Left cardiac atrium (tissue), 4 donors: ENCODE data around the gene FOXL1. TPM values are rescaled to one million over a fixed set of nuclear protein-coding genes. Genes with fewer than 3 reads are reported as not detected.
A peak's percentile ranks its signal among the peaks of the same experiment; 100 is the strongest.

ENCODE experiments used
- ATAC-seq, 2 donors: fragments of 200-7000 bp; cut with Tn5 transposase; one replicate each; pipeline ENCODE4 v1.9.1; 2020; ENCODE audit warnings: mild to moderate bottlenecking in 2 of 2, moderate library complexity in 2 of 2
- DNase-seq: peaks from one replicate; pipeline ENCODE4 v3.0.0-alpha.2; 2020
- intact Hi-C, 2 donors: fragments of 100-400 bp; cut with DNase I; formaldehyde crosslinking; loops; one replicate each; pipeline versions ENCODE4 v1.14.1 to v1.15.1; 2022 to 2023
- long read RNA-seq: library from polyadenylated mRNA; unstranded; transcript quantifications from one replicate; pipeline ENCODE4 v2.0.0, GENCODE V29; 2021
- total RNA-seq, 2 donors: library from RNA; stranded (reverse); fragmentation: NEBNext Ultra II Directional; extraction: Animal tissue kit (Norgen Biotek cat#: 25700); gene quantifications; one replicate each; pipeline ENCODE4 v1.2.1, GENCODE V29; 2021
- donor health status: DM: no; HTN: yes; CAD: no.
- donor health status: DM: no; HTN: yes; CAD: no; lungs with severe emphysema.
- donor health status: DM: yes; HTN: yes; CAD: no.
- donor health status: Dilated cardiomyopathy.

The FOXL1 gene
- 1 to 10 TPM in 1 of 2 donors, under 1 TPM in 1; 0.80 to 1.4 TPM for total RNA-seq
- long read RNA-seq, partial matches to known transcripts = 0 of 1 reads
- long read RNA-seq, other reads (novel, unspliced or antisense) = 0 of 1 reads

DNA sequence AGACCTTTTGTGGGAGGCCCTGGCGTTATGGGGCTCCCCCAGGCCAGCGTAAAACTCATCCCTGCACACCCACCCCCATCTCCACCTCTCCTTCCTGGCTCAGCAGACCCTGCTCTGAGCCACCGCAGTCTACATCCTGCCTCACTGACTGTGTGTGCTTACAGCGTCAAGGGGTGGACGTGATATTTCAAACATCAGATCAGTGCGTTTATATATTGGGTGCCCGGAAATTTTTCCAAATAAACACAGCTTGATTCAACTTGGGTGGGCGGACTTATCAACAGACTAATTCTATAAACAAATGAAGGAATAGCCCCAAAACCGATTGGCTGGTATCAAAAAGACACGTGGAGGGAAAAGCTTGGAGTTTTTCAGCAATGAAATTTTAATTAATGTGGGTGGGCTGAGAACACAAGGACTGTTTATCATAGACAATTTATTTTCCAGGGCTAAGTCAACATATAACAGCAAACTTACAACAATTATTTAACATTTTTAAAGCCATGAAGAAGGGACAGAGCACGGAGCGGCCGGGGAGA lies at the start of gene FOXL1:
Gene FOXL1 (plus strand): TSS at position 489 of the 539 bp plus-strand sequence. CDS start 175 bp downstream, outside the sequence.
- ATAC-seq = peak in 1 of 2 donors; percentile 25
- intact Hi-C loops = loop anchor here in 1 of 2 donors (10.0 kb wide), 1 partner anchor 177 kb away; no protein-coding TSS in a partner anchor

DNA sequence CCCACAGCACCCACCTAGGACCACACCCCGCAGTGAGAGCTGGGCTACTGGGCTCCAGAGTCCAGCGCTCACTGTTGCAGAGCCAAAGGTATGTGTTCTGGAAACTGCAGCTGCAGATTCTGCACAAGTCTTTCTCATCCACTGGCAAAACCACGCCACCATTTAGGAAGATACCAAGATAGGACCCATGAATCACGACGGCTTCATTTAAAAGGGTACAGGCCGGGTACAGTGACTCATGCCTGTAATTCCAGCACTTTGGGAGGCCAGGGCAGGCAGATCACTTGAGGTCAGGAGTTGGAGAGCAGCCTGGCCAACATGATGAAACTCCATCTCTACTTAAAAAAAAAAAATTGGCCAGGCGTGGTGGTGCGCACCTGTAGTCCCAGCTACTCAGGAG lies 49.2 kb upstream of the FOXL1 start:
- DNase-seq (no peak), ATAC-seq (no peak)

More for the DNA sequence above, at the start of gene FOXL1:
- no peak for DNase-seq

DNA sequence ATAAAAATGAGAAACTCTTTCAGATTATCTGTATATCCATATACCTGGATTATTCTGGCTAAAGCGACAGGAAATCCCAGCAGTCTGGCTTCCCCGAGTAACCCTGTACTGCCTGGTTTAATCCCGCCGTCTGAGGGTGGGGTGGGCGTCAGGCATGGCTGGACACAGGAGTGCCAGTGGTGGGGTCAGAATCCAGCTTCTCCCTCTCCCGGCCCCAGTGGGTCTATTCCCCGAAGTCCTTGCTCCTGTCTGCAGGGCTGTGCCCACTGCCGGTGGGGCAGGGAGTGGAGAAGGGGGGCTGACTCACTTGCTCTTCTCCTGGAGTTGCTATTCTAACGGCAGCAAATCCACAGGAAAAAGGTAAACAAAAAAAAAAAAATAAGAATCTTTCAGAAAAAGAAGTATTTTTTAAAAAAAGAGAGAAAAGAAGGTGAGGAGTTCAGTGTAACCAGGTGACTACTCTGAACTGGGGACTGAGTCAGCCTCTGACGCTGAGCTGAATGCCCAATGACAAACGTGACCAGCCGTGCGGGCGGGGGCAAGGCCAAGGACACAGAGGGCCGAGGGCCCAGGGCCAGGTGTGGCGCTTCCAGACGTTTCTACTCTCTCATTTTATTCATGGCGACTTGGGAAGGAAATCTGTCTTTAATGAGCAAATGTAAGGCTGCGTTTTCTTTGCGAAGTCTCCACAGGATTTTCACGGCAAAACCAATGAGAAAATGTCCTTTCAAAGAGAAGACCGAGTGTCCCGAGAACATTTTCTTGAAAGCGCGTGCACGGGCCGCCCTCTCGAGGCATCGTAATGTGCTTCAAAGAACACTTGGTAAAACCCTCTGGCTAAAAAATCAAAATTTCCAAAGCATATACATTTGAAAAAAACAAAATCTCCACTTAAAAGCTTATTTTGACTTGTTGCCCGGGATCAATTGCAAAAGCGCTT lies 47.8 kb upstream of the FOXL1 start:
- intact Hi-C loops = no loop called here
- no peak for ATAC-seq
- DNase-seq = no peak

More for the DNA sequence above, 49.2 kb upstream of the FOXL1 start:
- intact Hi-C loops = no loop called here

DNA sequence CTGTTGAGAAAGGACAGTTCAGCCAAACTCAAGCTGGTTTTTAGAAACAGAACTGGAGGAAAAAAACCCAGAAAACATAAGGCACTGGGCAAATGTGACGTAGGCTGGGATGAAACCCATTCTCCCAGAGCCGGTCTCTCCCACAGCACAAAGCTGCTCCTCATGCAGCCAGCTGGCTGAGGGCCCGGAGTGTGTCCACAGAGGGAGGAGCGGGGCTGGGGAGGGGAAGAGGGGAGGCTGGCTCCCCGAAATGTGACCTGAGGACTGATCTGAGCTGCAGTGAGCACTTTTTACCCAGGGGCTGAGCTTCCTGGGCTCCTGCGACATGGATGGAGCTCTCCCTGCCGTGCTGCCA lies 47.2 kb upstream of the FOXL1 start:
- intact Hi-C loops = no loop called here
- DNase-seq (peak; percentile 72), ATAC-seq (peak; percentile 74 to 91)

DNA sequence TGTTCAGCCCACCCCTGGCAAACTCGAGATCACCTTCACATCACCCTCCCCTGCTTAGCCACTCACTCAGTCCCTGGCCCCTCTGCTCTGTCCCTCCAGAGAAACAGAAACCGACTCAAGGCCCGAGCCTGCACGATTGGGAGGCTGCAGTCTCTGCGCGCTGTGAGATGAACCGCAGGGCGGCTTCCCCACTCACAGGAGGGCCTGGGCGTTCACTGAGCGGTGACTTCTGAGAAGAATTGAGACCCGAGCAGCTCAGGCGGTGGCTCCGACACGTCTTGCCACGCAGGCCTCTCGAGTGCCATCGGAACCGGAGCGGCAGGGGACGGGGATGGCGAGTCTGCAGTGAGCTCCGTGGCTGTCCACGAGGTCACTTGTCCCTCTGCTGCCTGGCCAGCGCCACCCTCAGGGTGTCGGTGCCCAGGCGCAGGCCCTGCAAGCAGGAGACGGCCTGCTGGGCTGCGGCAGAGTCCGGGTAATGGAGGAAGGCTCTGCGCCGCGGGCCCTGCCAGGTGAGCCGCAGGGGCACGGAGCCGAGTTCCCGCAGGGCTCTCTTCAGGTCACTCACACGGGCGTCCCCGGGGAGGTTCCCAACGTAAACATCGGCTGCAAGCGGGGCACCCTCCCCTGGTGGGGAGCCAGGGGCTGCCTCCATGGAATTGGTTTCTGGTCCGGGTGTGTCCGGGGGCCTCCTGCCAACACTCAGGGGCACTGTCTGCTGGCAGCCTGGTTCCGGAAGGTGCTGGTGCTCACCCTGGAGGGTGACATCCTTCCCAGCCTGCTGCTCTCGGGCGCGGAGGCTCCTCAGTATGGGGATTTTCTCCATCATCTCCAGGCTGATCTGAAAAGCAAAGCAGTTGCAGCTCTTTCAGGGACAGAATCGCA lies 46.5 kb upstream of the FOXL1 start:
- intact Hi-C loops = no loop called here
- DNase-seq = no peak

DNA sequence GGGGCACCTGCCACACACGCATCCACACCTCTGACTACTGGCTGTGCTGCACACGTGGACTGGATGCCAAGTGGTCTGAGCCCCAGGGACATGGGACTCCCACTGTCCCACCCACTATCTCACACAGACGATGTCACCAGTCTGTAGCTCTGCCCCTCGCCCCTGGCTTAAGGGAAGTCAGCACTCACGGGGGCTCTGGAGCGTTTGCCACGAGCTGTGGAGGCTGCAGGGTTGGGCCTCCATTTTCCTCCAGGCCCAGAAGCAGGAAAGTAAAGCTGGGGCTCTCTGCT lies 45.9 kb upstream of the FOXL1 start:
- DNase-seq = no peak
- intact Hi-C loops = no loop called here

More for the DNA sequence above, 46.5 kb upstream of the FOXL1 start:
- ATAC-seq = no peak

DNA sequence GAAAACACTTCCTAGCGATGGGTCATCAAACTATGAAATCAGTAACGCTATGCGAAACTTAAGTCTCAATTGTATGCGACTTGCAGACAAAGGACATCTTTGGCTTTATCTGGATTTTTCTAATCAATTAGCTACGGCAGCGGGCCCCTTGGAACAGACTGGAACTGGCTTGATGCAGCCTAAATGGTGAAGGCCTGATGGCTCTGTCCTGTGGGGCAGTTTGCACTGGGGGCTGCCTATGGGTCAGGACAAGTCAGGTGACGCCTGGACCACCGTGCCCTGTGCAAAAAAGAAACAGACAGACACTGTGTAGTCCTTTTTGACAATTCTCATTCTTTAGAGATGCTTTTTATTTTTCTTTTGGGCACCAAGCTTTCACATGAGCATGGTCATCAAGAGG lies 45.3 kb upstream of the FOXL1 start:
- ATAC-seq (no peak), DNase-seq (no peak)
- intact Hi-C loops = no loop called here

More for the DNA sequence above, 45.9 kb upstream of the FOXL1 start:
- ATAC-seq = no peak

DNA sequence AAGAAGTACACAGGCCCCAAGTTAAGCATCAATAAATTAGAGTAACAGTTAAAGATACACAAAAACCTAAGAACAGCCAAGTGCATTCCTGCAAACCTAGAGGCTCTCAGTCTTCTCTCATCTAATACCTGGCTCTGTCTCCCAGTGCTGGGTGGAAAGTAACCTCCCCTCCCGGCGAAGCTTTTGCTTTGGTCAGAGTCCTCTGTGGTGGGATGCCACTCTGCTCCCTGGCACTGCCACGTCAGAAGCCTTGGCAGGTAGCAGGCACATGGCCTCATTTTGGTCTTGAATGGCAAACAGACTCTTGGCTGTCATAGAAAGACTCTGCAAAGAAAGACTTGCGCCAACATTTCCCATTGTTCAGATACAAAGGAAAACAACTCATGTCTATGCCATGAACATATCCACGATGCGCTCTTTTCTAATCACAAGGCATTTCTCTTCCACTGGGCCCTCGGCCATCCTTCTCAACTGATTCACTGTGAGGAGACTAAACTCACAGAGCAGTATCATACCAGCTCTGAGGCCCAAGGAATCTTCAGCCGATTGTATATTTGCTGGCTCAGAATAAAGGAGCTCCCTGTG lies 44.5 kb upstream of the FOXL1 start:
- DNase-seq (no peak), ATAC-seq (no peak)
- intact Hi-C loops = no loop called here

DNA sequence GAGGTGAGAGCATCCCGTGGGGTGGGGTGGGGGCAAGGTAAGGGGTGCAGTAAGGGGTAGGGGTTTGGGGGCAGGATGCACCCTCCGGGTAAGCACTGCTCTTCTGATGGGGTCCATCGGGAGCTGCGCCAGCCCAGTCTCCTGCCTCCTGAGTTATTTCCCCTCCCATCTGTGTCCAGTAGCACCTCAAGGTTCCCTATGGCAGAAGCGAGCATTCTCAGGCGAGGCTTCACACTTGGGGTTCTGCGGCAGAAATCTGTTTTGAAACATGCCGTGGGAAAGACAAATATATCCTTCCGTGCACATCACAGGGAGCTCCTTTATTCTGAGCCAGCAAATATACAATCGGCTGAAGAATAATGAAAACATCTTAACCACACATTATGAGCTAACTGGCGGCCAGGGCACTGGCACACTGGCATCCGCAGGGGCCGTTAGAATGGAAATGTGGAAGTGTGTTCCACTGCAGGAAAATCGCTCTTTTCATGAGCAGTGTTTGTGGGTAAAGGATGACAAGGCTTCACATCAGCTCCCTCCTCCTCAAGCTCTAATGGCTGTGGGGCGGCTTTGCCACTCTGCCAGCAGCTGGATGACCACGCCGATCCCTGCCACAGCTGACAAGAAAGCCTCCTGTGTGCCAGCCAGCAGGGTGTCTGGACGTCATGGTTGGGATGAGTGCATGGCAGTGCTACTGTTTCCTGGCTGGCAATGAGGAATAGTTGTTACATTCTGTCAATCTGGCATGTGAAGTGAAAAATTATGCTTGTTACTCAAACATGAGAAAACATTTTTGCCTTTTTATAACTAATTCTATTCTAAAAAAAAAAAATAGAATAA lies 43.4 kb upstream of the FOXL1 start:
- no peak for DNase-seq
- intact Hi-C loops = no loop called here
- ATAC-seq = no peak

DNA sequence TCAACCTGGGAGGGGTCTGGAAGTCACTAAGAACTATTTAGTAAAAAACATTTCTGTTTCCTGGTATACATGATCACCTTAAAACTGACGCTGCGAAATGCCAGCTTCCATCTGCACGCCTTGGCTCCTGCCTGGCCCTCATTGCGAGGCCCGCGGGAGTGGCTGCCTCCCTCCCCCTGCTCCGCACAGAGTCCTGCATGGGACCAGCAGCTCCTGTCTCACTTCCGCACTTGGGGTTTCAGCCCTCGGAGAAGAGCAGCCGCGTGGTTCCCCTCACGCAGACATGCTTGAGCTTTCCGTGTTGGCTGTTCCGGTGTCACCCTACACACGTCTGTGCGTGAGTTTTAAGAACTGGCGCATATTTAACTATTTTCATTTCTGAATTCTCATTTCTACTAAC lies 41.7 kb upstream of the FOXL1 start:
- no peak for DNase-seq
- ATAC-seq = no peak
- intact Hi-C loops = no loop called here

DNA sequence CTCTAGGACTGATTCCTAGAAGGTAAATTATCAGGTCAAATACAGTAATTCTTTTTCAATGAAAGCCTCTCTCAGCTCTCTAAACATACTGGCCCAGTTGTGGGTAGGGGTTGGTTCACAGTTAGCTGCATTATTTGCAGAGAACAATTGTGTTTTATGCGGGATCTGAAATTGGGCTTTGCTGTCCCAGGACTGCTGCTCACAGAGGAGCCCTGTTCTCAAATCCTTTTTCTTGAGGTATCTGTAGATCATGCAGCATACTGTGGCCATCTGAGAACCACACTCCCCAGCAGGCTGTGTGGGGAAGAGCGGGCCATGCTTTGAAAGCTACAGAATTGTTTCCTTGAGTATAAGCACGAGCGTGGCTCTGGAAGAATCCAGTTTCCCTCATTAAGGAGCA lies 40.9 kb upstream of the FOXL1 start:
- ATAC-seq (no peak), DNase-seq (no peak)
- intact Hi-C loops = no loop called here

DNA sequence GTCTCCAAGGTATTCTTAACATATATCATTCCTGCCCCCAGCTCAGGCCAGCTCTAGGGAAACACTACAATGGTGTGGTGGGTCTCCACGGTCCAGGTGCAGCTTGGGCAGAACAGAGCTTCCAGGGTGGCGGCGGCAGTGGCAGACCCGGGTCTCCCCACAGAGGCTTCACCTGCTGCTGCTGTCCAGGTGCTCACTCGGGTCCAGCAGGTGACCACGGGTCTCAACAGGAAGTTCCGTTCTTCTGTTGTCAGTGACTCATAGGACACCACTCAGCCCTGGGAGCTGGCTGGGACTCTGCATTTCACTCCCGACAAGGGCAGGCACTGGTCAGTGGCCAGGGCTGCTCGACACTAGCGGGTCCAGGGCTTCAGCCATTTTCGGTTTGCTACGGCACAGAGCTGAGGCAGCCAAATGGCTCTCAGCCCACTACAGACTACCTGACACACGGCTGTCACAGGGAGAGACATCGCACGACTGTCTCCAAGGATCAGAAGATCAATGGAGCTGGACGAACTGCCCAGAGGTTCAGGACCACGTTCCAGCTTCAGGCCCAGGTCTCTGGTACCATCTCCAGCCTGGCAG lies 40.1 kb upstream of the FOXL1 start:
- intact Hi-C loops = no loop called here
- ATAC-seq (no peak), DNase-seq (no peak)

DNA sequence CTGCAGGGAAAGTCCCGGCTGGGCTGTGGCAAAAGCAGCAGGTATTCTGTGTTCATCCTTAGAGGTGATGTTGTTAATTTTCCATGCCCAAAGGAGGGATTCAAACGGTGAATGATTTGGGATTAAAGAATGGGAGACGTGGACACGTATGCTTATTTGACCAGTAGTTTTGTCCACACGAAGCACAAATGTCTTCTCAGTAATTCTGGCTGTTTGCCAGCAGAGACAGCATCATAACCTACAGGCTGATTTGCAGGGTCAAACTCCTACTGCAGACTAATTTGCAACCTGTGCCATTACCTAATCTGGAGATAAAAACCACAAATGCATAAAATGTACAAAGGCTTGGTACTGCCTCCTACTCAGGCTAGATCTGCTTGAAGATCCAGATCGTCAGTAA lies 37.5 kb upstream of the FOXL1 start:
- DNase-seq (no peak), ATAC-seq (no peak)
- intact Hi-C loops = no loop called here

DNA sequence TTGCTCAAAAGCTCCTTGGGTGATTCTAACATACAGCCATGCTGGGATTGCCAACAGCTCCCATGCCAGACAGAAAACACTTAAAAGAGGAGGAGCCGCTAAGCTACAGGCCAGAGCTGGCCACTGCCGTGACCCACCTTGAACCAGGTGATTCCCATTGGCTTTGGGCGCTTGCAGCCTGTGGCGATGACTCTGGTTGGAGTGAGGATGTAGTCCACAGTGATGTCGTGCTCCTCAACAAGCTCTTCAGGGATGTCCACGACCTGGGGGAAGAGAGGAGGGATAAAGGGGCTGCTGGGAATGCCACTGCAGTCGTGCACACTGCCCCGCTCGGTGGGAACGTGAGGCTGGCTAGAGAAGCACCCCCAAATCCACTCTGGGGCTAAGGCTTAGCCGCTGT lies 36.8 kb upstream of the FOXL1 start:
- ATAC-seq (no peak), DNase-seq (no peak)
- intact Hi-C loops = no loop called here

DNA sequence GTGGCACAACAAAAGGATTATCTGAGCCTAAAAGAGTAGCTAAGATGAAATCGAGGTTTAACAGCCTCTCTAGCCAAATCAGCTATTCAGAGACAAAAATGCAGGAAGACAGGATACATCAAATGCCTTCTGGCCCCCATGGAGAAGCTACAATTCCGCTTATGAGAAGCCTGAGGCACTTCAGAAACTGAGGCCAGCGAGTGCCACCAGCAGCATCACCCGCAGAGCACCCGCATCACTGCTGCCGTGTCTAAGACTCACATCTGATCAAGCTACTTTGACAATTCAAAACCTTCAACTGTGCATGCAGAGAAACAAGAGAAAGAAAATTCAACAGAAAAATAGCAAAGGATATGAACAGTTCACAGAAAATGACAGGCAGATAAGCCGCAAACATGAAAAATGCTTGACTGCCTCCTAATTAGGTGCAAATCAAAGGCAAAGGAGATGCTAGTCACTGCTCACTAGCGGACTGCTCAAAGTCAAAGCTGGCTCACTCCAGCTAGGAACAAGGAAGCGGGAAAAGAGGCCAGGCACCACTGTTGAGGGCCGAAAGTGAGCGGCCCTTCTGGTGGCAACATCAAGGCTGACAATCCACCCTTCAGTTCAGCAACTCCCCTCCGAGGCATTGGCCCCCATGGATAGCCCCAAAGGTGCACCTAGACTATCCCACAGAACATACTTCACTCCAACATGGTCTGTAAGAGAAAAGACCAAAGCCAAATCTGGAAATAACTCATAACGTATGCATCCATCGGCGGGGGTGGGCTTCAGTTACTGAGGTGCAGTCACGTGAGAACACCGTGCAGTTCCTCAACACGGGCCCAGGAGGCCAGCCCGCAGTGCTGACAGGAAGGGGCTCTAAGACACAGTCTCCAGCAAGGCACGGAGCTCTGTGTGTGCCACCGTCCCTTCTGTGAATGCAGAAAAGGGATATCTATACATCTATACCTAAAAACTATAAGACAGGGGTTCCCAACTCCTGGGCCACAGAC lies 35.3 kb upstream of the FOXL1 start:
- DNase-seq = no peak
- no peak for ATAC-seq
- intact Hi-C loops = no loop called here

DNA sequence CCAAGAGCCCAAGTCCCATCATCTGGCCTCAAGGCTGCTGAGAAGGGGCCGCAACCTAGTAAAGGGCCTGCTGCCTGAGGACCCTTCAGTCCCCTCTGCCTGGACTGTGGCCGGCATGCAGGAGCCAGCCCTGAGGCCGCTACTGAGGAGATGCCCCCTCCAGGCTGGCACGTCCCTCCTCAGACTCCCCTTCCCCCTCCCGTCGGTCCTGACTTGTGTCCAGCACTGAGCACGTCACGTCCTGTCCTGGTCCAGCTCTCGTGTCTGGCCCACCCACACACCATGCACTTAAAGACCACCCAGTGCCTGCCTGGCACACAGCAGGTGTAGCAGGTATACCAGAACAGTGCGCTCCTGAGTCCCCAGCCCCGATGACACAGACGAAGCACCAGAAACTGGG lies 32.9 kb upstream of the FOXL1 start:
- DNase-seq = no peak
- ATAC-seq = no peak
- intact Hi-C loops = no loop called here
